SK-N-MC (cell line): Measurements from ENCODE around the gene SMPD1.

Source experiments
- DNase-seq: peaks from one replicate; pipeline ENCODE4 v3.0.0-alpha.2; 2011; ENCODE audit warnings: low read depth, low spot score
- H3K27ac ChIP-seq: fragments of 200-600 bp; sonication (generic); 2 replicates; pipeline ENCODE4 v1.5.1; 2016; ENCODE audit warnings: mixed run types
- H3K36me3 ChIP-seq: fragments of 200-600 bp; sonication (generic); 2 replicates; pipeline ENCODE4 v1.6.1; 2017; ENCODE audit warnings: antibody characterized with exemption, low read length, mixed read lengths; ENCODE audit not compliant: insufficient read depth
- H3K4me3 ChIP-seq: fragments of 200-600 bp; sonication (generic); 2 replicates; pipeline ENCODE4 v1.5.1; 2016
- H3K9ac ChIP-seq: fragments of 200-600 bp; sonication (generic); 2 replicates; pipeline ENCODE4 v1.8.0; 2017; ENCODE audit warnings: mixed run types, mixed read lengths; ENCODE audit not compliant: insufficient read length
- H3K9me3 ChIP-seq: fragments of 200-600 bp; sonication (generic); 2 replicates; pipeline ENCODE4 v1.6.1; 2017; ENCODE audit warnings: low read depth, mild to moderate bottlenecking, antibody characterized with exemption, low read length, moderate library complexity, mixed read lengths
- EZH2 ChIP-seq: fragments of 200-600 bp; sonication (generic); IDR thresholded peaks from one replicate; pipeline ENCODE4 v1.6.1; 2017; ENCODE audit warnings: antibody characterized with exemption
- FOXP2 ChIP-seq: optimal IDR thresholded peaks from 2 replicates; pipeline ENCODE3; 2011; ENCODE audit warnings: mild to moderate bottlenecking, moderate library complexity; ENCODE audit not compliant: insufficient read depth; ENCODE audit errors: extremely low read length, control extremely low read depth
- POLR2AphosphoS5 ChIP-seq: IDR thresholded peaks from 2 replicates; pipeline ENCODE4 v1.6.1; 2012; ENCODE audit warnings: mild to moderate bottlenecking, low read depth, low read length, borderline replicate concordance

Gene SMPD1

GRCh38 chr11:6356503-6357055, 33.7 kb upstream of the SMPD1 start:
- Histone ChIP-seq H3K27ac (no peak overlapping the region), H3K4me3 (no peak overlapping the region), H3K9me3 (no peaks in the 10 kb centered on the region), H3K36me3 (no peaks in the 10 kb centered on the region), H3K9ac (no peak overlapping the region)
- TF ChIP-seq FOXP2 (no peak), EZH2 (no peak), POLR2AphosphoS5 (no peak)
- no peak for DNase-seq

DNA sequence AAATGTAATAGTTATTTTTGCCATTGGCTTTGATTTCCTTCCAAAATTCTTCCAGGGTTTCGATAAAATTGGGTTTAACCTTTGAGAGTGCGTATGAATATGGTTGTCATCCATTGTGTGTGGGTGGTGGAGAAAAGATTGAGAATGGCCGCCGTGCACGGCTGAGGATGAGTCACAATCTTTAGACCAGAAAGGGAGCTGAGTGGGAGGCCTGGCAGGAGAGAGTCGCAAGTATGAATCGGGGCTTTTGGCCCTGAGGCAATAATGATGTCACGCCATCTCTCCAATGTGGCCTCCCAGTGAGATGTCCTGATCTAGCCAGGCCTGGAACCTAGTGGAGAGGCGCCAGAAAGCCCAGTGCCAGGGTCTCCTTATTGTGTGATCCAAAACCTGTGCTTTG, 33.1 kb upstream of the SMPD1 start:
- DNase-seq: no peak
- Histone ChIP-seq H3K9ac (no peak overlapping the region), H3K36me3 (no peaks in the 10 kb centered on the region), H3K27ac (no peak overlapping the region), H3K9me3 (no peaks in the 10 kb centered on the region), H3K4me3 (no peak overlapping the region)
- TF ChIP-seq POLR2AphosphoS5: no peak
- no peak for TF ChIP-seq EZH2
- TF ChIP-seq FOXP2: no peak

- TF ChIP-seq EZH2 (no peak), POLR2AphosphoS5 (no peak), FOXP2 (no peak)
- Histone ChIP-seq H3K9me3 (no peaks in the 10 kb centered on the region), H3K9ac (no peak overlapping the region), H3K36me3 (no peaks in the 10 kb centered on the region), H3K4me3 (no peak overlapping the region), H3K27ac (no peak overlapping the region)
- DNase-seq: no peak
Observed at GRCh38 chr11:6360183-6360582, 30.1 kb upstream of the SMPD1 start.

DNA sequence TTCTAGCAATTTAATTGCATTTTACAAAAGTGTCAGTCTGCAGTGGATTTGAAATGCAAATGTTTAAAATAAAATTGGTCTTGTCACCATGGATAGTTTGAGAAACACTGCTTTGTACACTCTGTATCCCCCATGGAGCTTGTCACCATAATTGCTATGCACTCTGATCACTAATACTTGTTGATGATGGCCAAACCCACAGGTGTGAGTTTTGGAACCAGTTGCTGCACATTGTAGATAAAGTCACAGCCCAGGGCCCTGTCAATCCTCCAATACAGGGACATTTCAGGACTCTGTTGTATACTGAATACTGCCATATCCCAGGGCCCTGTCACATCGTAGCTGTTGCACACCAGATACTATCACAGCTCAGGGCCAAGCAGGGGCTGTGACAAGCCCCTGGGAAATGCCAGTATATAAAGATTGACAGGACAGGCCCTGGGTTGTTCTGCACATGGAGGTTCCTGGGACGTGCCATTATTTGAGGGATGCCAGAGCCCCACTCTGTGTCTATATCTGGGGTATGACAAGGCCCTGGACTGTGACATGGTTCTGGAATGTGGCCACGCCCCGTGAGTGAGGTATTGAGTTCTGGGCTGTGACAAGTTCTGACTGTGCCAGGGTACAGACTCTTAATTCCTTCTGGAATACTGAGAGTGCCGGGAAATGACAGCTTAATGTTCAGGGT, 27.9 kb upstream of the SMPD1 start:
- Histone ChIP-seq H3K4me3 (no peak overlapping the region), H3K9me3 (no peaks in the 10 kb centered on the region), H3K9ac (no peak overlapping the region), H3K36me3 (no peaks in the 10 kb centered on the region), H3K27ac (no peak overlapping the region)
- TF ChIP-seq EZH2: no peak
- no peak for TF ChIP-seq FOXP2
- no peak for TF ChIP-seq POLR2AphosphoS5
- DNase-seq: no peak

DNA sequence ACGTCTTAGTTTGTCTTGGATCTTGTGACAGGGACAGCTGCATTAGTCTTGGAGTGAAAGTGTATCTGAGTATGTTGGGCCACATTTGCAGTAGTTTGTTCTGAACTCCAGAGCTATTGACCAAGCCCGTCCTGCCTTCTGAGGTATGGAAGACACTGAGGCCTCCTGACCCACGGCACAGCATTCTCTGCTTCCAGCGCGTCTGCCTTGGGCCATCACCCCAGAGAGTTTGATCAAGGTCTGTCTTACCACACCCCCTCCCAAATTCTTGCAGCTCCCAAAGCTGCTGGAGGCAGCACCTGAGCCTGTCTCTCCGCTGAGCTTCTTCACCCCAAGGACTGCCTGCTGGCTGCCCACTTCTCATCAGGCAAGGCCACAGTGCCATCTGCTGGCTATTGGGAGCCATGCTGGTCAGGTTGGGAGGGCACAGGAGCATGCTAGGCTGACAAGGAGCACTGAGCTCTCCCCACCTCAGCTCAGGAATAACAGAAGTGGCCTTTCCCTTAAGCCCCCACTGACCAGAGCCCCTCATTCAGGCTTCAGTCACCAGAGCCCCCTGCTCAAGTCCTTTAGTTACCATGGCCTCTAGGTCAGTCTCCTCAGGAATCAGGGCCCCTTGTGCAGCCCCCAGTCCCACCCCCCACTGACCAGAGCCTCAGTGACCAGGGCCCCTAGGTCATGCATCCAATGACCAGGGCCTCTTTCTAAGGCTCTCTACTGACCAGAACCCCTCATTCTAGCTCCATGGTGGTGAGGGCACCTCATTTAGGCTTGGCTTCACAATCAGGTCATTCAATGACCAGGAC, 27.2 kb upstream of the SMPD1 start:
- Histone ChIP-seq H3K9ac (no peak overlapping the region), H3K4me3 (no peak overlapping the region), H3K27ac (no peak overlapping the region), H3K9me3 (no peaks in the 10 kb centered on the region), H3K36me3 (no peaks in the 10 kb centered on the region)
- no peak for TF ChIP-seq POLR2AphosphoS5
- no peak for TF ChIP-seq EZH2
- no peak for TF ChIP-seq FOXP2
- DNase-seq: no peak

- Histone ChIP-seq H3K36me3 (no peaks in the 10 kb centered on the region), H3K9ac (no peak overlapping the region), H3K27ac (no peak overlapping the region), H3K4me3 (no peak overlapping the region), H3K9me3 (no peaks in the 10 kb centered on the region)
- TF ChIP-seq EZH2: no peak
- no peak for TF ChIP-seq FOXP2
- no peak for TF ChIP-seq POLR2AphosphoS5
- DNase-seq: no peak
Observed at GRCh38 chr11:6365659-6366058, 24.6 kb upstream of the SMPD1 start.

DNA sequence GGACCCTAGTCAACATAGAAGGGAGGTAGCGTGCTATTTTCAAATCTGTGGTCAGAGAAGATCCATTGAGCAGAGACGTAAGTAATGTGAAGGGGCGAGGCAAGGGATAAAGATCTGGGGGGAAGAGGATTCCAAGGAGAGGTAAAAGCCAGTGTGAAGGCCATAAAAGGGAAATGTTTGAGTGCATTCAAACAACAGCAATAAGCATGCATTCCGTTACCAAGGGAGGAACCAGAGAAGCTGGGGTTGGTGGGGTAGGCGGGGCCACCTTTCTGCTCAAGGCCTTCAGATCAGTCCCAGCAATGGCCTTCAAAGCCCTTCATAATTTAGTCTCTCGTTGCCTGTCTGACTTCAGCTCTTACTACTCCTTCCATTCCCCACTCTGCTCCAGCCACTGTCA, 18.4 kb upstream of the SMPD1 start:
- H3K36me3 ChIP-seq: no peaks in the 10 kb centered on the region
- H3K27ac ChIP-seq: no peak overlapping the region
- H3K9ac ChIP-seq: no peak overlapping the region
- no peaks in the 10 kb centered on the region for H3K9me3 ChIP-seq
- no peak overlapping the region for H3K4me3 ChIP-seq
- TF ChIP-seq POLR2AphosphoS5: no peak
- no peak for TF ChIP-seq EZH2
- TF ChIP-seq FOXP2: no peak
- DNase-seq: no peak

DNA sequence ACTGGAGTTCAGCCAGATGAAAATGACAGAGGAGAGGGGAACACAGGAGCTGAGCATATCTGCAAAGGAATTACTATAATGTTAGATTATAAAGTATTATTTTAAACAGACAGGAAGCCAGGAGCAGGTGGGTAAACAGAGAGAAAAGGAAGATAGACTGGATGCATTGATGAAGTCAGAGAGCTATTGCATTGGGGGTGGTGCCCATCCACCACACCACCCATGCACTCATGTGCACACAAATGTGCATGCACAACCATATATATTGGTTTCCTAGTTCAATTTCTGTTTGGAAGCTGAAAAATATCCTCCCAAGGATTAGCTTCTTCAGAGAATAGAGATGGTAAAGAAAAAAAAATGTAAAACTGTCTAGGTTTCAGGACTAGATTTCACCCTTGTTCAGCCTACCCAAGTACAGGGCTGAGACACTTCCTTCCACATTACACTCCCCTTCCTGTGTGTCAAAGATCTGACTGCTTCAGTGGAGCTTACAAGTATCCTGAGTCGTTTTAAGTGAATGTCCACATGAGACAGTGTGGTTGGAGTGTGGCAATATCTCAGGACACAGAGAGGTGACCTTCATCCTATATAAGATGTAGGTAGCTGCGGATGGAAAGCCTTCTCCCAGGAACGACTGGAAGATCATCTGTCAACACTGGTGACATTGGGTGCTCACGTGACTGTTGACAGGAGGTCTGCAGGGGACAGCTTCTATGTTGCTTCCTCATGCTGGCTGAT, 12.2 kb upstream of the SMPD1 start:
- TF ChIP-seq POLR2AphosphoS5 (no peak), FOXP2 (no peak), EZH2 (no peak)
- no peaks in the 10 kb centered on the region for H3K36me3 ChIP-seq
- no peak overlapping the region for H3K4me3 ChIP-seq
- H3K9me3 ChIP-seq: no peaks in the 10 kb centered on the region
- H3K27ac ChIP-seq: peak overlapping the region; percentile 21; the same call in 1 of the 2 replicates
- DNase-seq: no peak
- H3K9ac ChIP-seq: peak overlapping the region; percentile 19
